Right lobe of liver (tissue), 6 donors: ENCODE measurements around the gene CTNND2. TPM values are rescaled to one million over a fixed set of nuclear protein-coding genes. Genes with fewer than 3 reads are reported as not detected.

ENCODE experiments used
- ATAC-seq, 4 donors: fragments of 200-7000 bp; cut with Tn5 transposase; one replicate each; pipeline ENCODE4 v1.9.1; 2020; ENCODE audit warnings: mild to moderate bottlenecking in 4 of 4, moderate library complexity in 4 of 4
- DNase-seq, 3 donors: peaks; one replicate each; pipeline ENCODE4 v3.0.0-alpha.2; 2020
- H3K27ac ChIP-seq, 3 donors: fragments of 200-600 bp; one replicate each; pipeline ENCODE4 v1.8.0; 2022
- H3K27me3 ChIP-seq, 2 donors: fragments of 200-600 bp; one replicate each; pipeline ENCODE4 v1.8.0; 2022
- H3K36me3 ChIP-seq, 4 donors: fragments of 200-600 bp; sonication (generic) in 1 of 4; one replicate each; pipeline versions ENCODE4 v1.5.1 to v1.8.0; 2017 to 2022; ENCODE audit warnings: control low read depth in 1 of 4
- H3K4me1 ChIP-seq, 4 donors: fragments of 200-600 bp; sonication (generic) in 1 of 4; one replicate each; pipeline versions ENCODE4 v1.5.1 to v1.8.0; 2017 to 2022; ENCODE audit warnings: control low read depth in 1 of 4
- H3K4me3 ChIP-seq, 3 donors: fragments of 200-600 bp; one replicate each; pipeline ENCODE4 v1.8.0; 2022
- H3K9me3 ChIP-seq, 4 donors: fragments of 200-600 bp; sonication (generic) in 1 of 4; one replicate each; pipeline versions ENCODE4 v1.5.1 to v1.8.0; 2017 to 2022; ENCODE audit warnings: control low read depth in 1 of 4
- CTCF ChIP-seq, 4 donors: fragments of 200-600 bp in 3 of 4; fragments of 450-650 bp in 1 of 4; IDR thresholded peaks; one replicate each; pipeline versions ENCODE4 v1.5.1 to v1.8.0; 2016 to 2022; ENCODE audit warnings: antibody characterized with exemption in 4 of 4, mild to moderate bottlenecking in 2 of 4
- POLR2A ChIP-seq: fragments of 450-650 bp; IDR thresholded peaks from one replicate; pipeline ENCODE4 v1.6.1; 2017; ENCODE audit warnings: antibody characterized with exemption, mild to moderate bottlenecking
- WGBS: methylation state at CpG from one replicate; pipeline ENCODE4 v1.1.6; 2018; ENCODE audit warnings: low coverage, low lambda C conversion rate; ENCODE audit not compliant: insufficient coverage; ENCODE audit errors: missing lambda C conversion rate; 5-methylcytosine and 5-hydroxymethylcytosine counted together
- intact Hi-C, 2 donors: fragments of 100-400 bp; cut with DNase I; formaldehyde crosslinking; loops; one replicate each; pipeline versions ENCODE4 v1.11.2 to v1.14.1; 2022
- total RNA-seq, 6 experiments: library from RNA; depleted of rRNA in 2 of 6; stranded (reverse); fragments of >200 nt in 2 of 6; fragmentation: NEBNext Ultra II Directional in 3 of 6; extraction: Animal tissue kit (Norgen Biotek cat#: 25700) in 3 of 6; gene quantifications; one replicate each; pipeline versions ENCODE4 v1.1.0 to v1.2.4, GENCODE V29; 2016 to 2023
- donor health status: DM: no; HTN: yes; CAD: no.
- donor health status: DM: no; HTN: no; CAD: no.
- donor health status: DM: no; HTN: no; CAD: no.
- donor health status: DM: no; HTN: yes; CAD: no.
- donor health status: DM: no; HTN: yes; CAD: no.

CTNND2 gene
- total RNA-seq, 6 experiments from 2014 or later: 0.06 to 1.5 (median 1.1) TPM

DNA sequence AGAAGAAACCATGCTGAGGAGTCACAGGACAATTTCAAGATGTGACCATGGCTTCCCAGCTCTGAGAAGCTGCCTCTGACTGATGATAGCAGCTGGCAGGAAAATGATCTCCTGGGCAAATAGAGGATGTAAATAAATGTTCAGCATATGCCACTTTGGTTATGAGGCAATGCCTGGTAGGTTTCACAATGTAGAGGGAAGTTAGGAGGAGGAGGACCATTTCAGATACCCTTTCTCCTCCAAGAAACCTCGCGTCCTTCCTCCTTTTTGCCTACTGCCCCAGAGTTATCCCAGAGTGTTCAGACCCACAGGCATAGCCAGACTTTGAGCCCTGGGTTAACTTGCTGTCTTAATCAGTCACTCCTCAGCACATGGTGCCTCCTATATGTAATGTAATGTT, 601.6 kb downstream of the CTNND2 start:
- no peaks in the 10 kb centered on the region for H3K36me3 ChIP-seq
- no peaks in the 10 kb centered on the region for H3K27me3 ChIP-seq
- TF ChIP-seq CTCF (IDR thresholded peaks at IDR 0.05): no peak
- no peak for TF ChIP-seq POLR2A
- ATAC-seq (peak; percentile 34 to 68 (median 52)), DNase-seq (no peak)
- no peak overlapping the region for H3K27ac ChIP-seq
- H3K4me1 ChIP-seq: no peaks in the 10 kb centered on the region
- intact Hi-C loops: no loop called here
- no peaks in the 10 kb centered on the region for H3K9me3 ChIP-seq
- H3K4me3 ChIP-seq: no peak overlapping the region
- WGBS: no CpG with 5 or more reads among the region's 2 CpGs

- no peaks in the 10 kb centered on the region for H3K27me3 ChIP-seq
- ATAC-seq (no peak), DNase-seq (no peak)
- H3K36me3 ChIP-seq: no peaks in the 10 kb centered on the region
- no peak overlapping the region for H3K4me3 ChIP-seq
- TF ChIP-seq CTCF (IDR thresholded peaks at IDR 0.05) (no peak), POLR2A (no peak)
- no peak overlapping the region for H3K27ac ChIP-seq
- H3K4me1 ChIP-seq: no peaks in the 10 kb centered on the region
- WGBS: 82% methylated on average over 9 of the region's 9 CpGs
- intact Hi-C loops: no loop called here
- no peaks in the 10 kb centered on the region for H3K9me3 ChIP-seq
Measured at GRCh38 chr5:11301171-11301570, 603.1 kb downstream of the CTNND2 start.

DNA sequence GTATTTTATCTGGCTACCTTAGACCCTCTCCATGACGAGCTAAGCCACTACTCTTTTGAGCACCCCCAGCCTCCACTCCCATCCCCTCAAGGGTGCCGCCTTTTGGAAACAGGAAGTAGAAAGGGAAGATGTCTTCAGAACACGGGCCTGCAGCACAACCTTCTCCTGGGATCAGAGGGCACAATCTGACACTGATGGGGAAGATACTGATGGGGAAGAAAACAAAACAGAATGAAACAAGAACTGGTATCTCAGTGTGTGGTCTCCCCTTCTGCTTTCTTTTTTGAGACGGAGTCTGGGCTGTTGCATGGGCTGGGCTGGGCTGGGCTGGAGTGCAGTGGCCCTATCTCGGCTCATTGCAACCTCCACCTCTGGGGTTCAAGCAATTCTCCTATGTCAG, 603.5 kb downstream of the CTNND2 start:
- no peak for TF ChIP-seq CTCF (IDR thresholded peaks at IDR 0.05)
- TF ChIP-seq POLR2A: no peak
- intact Hi-C loops: no loop called here
- no peak overlapping the region for H3K27ac ChIP-seq
- H3K9me3 ChIP-seq: no peaks in the 10 kb centered on the region
- DNase-seq (no peak), ATAC-seq (peak in 1 of 4 donors; percentile 44)
- H3K36me3 ChIP-seq: no peaks in the 10 kb centered on the region
- 44% methylated on average over 4 of the region's 5 CpGs for WGBS
- H3K4me1 ChIP-seq: no peaks in the 10 kb centered on the region
- no peak overlapping the region for H3K4me3 ChIP-seq
- H3K27me3 ChIP-seq: no peaks in the 10 kb centered on the region

GRCh38 chr5:11298877-11299276, 605.4 kb downstream of the CTNND2 start:
- DNase-seq: no peak
- TF ChIP-seq CTCF (IDR thresholded peaks at IDR 0.05) (no peak), POLR2A (no peak)
- Histone ChIP-seq H3K4me1 (no peaks in the 10 kb centered on the region), H3K27ac (no peak overlapping the region), H3K36me3 (no peaks in the 10 kb centered on the region), H3K27me3 (no peaks in the 10 kb centered on the region), H3K4me3 (no peak overlapping the region), H3K9me3 (no peaks in the 10 kb centered on the region)
- intact Hi-C loops: no loop called here
- WGBS: 82% methylated on average over 4 of the region's 4 CpGs
- no peak for ATAC-seq

GRCh38 chr5:11293523-11293922, 610.7 kb downstream of the CTNND2 start:
- Histone ChIP-seq H3K27me3 (no peaks in the 10 kb centered on the region), H3K36me3 (no peaks in the 10 kb centered on the region), H3K27ac (no peak overlapping the region), H3K4me1 (peaks cover 0 to 4% (median 0%) of the 10 kb centered on the region in 4 donors), H3K4me3 (no peak overlapping the region), H3K9me3 (no peaks in the 10 kb centered on the region)
- WGBS: 39% methylated on average over 2 of the region's 2 CpGs
- no peak for TF ChIP-seq POLR2A
- no peak for TF ChIP-seq CTCF (IDR thresholded peaks at IDR 0.05)
- DNase-seq (no peak), ATAC-seq (peak in 1 of 4 donors; percentile 31)
- intact Hi-C loops: no loop called here
